Endometrium (tissue), 2 donors: ENCODE data around the gene ABCD2.
"Not testable (repeated sequence)": the region's sequence is repeated elsewhere in the genome, so short reads cannot be mapped to it uniquely, and the experiment has no call there.

Experiments used
- FAIRE-seq: peaks from 2 replicates; lab custom pipeline; 2012; peaks lifted over from hg19 to GRCh38; lab: Jason Lieb, UNC
- donor health status: control.
- donor health status: control.

ABCD2 gene

DNA sequence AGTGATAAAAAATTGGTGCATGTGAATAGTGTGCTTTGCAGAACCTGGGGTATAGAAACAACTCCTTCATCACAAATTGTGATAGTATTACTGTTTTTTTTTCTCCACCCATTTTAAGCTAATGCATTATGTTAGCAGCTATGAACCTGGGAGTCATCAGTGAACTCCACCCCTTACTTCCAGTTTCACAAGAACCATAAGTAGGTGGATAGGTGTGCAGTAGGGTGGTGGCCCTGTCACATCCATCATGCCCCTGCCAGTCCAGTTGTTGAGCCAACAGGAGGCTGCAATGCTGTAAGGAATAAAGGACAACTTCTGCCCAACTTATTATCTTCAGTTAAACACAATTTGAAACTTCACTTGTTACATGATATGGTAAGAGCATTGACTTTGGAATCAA lies 85.7 kb downstream of the ABCD2 start:
- FAIRE-seq = no peak

DNA sequence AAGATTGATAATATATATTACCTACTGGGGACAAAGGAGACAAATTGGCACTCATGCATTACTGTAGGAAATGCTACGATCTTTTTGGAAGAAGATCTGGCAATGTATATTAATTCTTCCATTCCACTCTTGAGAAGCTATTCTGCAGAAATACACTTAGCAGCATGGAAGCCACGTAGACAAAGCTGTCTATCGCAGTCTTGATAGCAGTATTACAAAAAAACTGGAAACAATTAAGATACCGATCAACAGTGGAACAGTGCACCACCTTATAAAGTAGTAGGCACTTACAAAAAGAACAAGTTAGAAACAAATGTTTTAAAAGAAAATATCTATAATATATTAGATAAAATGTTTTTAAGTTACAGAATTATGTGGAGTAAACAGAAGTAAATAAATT lies 87.2 kb downstream of the ABCD2 start:
- no peak for FAIRE-seq

GRCh38 chr12:39526974-39527373 lies 92.6 kb downstream of the ABCD2 start:
- no peak for FAIRE-seq

GRCh38 chr12:39522167-39522566 lies 97.4 kb downstream of the ABCD2 start:
- FAIRE-seq = not testable (repeated sequence)

DNA sequence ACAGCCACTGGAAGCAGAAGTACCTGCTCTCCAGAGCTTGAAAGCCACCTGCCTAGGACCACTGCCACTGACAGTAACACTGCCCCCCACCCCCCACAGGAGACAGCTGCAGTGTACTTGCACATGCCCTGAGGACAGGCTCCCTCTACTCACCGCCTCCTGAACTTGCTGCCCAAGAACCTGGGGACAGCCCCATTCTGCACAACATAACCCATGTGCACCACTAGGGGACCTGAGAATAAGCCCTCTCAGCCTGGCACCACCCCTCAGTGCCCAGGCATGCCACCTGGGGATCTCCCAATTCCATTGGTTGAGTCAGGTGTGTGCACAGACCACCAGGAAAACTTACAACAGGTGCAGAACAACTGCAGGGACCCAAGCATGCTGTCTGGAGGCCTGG lies 109.6 kb downstream of the ABCD2 start:
- FAIRE-seq = no peak

DNA sequence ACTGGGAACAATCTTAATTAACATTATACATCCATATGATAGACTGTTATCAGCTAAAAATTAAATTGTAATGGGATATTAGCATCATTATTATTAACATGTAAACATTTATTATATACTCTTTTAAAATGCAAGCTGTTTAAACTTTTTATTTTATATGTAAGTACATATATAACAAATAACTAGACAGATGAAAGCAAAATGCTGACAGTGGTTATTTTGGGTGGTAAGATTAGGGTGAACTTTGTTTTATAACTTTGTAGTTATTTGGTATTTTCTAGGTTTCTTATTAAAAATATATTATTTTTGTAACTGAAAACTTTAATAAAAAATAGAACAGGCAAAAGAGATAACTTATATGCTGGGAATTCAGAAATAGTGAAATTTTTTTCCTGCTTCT lies 114.0 kb downstream of the ABCD2 start:
- FAIRE-seq = peak; percentile 23

DNA sequence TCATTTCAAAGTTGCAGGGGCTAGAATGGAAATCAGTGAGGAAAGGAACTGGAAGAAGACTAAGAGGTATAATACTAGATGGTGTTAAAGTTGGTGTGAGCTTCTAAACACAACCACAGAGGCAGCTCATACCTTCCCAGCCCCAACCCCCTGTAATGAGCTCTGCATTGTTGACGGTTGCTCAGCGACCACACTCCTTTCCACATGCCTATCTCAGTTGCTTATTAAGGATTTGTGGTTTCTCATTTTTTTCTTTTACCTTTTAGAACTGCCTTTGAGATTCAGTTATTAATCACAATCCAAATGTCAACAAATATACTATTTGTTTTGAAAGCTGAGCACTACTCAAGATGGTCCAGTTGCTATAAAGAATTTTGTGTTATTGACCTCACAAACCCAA lies 114.6 kb downstream of the ABCD2 start:
- no peak for FAIRE-seq

GRCh38 chr12:39503439-39503838 lies 116.2 kb downstream of the ABCD2 start:
- FAIRE-seq = no peak

- no peak for FAIRE-seq
Measured at GRCh38 chr12:39502726-39503125, 116.9 kb downstream of the ABCD2 start.
